ENCODE measurements around the gene MAP2K7.
"Not testable (repeated sequence)": the region's sequence is repeated elsewhere in the genome, so short reads cannot be mapped to it uniquely, and the experiment has no call there.

The MAP2K7 gene

GRCh38 chr19:7928334-7928706 is 24.6 kb downstream of the MAP2K7 start:
- Histone ChIP-seq H3K36me3 (ENCODE audit: control insufficient read depth, insufficient read depth, low read length) (peaks cover 2% of the 10 kb centered on the region), H3K4me3 (ENCODE audit: low read length) (no peak overlapping the region), H3K27me3 (ENCODE audit: control insufficient read depth, insufficient read depth, low read length) (no peaks in the 10 kb centered on the region), H3K9ac (ENCODE audit: low read length) (no peak overlapping the region), H3K4me1 (ENCODE audit: control insufficient read depth, insufficient read depth, low read length) (peaks cover 6% of the 10 kb centered on the region), H3K9me3 (ENCODE audit: control insufficient read depth, low read length) (no peaks in the 10 kb centered on the region)

- Histone ChIP-seq H3K27me3 (ENCODE audit: control insufficient read depth, insufficient read depth, low read length) (no peaks in the 10 kb centered on the region), H3K4me1 (ENCODE audit: control insufficient read depth, insufficient read depth, low read length) (peaks cover 6% of the 10 kb centered on the region), H3K9ac (ENCODE audit: low read length) (no peak overlapping the region), H3K36me3 (ENCODE audit: control insufficient read depth, insufficient read depth, low read length) (peaks cover 4% of the 10 kb centered on the region), H3K4me3 (ENCODE audit: low read length) (no peak overlapping the region), H3K9me3 (ENCODE audit: control insufficient read depth, low read length) (no peaks in the 10 kb centered on the region)
These were observed 25.3 kb downstream of the MAP2K7 start for GRCh38 chr19:7928741-7929701.

GRCh38 chr19:7930030-7930429 is 26.4 kb downstream of the MAP2K7 start:
- H3K4me3 ChIP-seq (ENCODE audit: low read length); H3K9me3 ChIP-seq (ENCODE audit: control insufficient read depth, low read length); H3K36me3 ChIP-seq (ENCODE audit: control insufficient read depth, insufficient read depth, low read length); H3K27me3 ChIP-seq (ENCODE audit: control insufficient read depth, insufficient read depth, low read length); H3K4me1 ChIP-seq (ENCODE audit: control insufficient read depth, insufficient read depth, low read length); H3K9ac ChIP-seq (ENCODE audit: low read length): not testable (repeated sequence)

GRCh38 chr19:7930765-7931164 is 27.1 kb downstream of the MAP2K7 start:
- Histone ChIP-seq H3K4me1 (ENCODE audit: control insufficient read depth, insufficient read depth, low read length) (peaks cover 6% of the 10 kb centered on the region), H3K9ac (ENCODE audit: low read length) (no peak overlapping the region), H3K4me3 (ENCODE audit: low read length) (no peak overlapping the region), H3K36me3 (ENCODE audit: control insufficient read depth, insufficient read depth, low read length) (peaks cover 7% of the 10 kb centered on the region), H3K9me3 (ENCODE audit: control insufficient read depth, low read length) (no peaks in the 10 kb centered on the region), H3K27me3 (ENCODE audit: control insufficient read depth, insufficient read depth, low read length) (no peaks in the 10 kb centered on the region)

GRCh38 chr19:7931221-7932061 is 27.8 kb downstream of the MAP2K7 start:
- Histone ChIP-seq H3K9ac (ENCODE audit: low read length) (no peak overlapping the region), H3K4me3 (ENCODE audit: low read length) (no peak overlapping the region), H3K4me1 (ENCODE audit: control insufficient read depth, insufficient read depth, low read length) (peaks cover 2% of the 10 kb centered on the region), H3K9me3 (ENCODE audit: control insufficient read depth, low read length) (no peaks in the 10 kb centered on the region), H3K27me3 (ENCODE audit: control insufficient read depth, insufficient read depth, low read length) (no peaks in the 10 kb centered on the region), H3K36me3 (ENCODE audit: control insufficient read depth, insufficient read depth, low read length) (peaks cover 7% of the 10 kb centered on the region)

- Histone ChIP-seq H3K36me3 (ENCODE audit: control insufficient read depth, insufficient read depth, low read length) (peaks cover 7% of the 10 kb centered on the region), H3K9ac (ENCODE audit: low read length) (no peak overlapping the region), H3K27me3 (ENCODE audit: control insufficient read depth, insufficient read depth, low read length) (no peaks in the 10 kb centered on the region), H3K4me3 (ENCODE audit: low read length) (no peak overlapping the region), H3K9me3 (ENCODE audit: control insufficient read depth, low read length) (no peaks in the 10 kb centered on the region), H3K4me1 (ENCODE audit: control insufficient read depth, insufficient read depth, low read length) (no peaks in the 10 kb centered on the region)
These were observed 28.7 kb downstream of the MAP2K7 start for GRCh38 chr19:7932276-7932929.

GRCh38 chr19:7932930-7933300 is 29.2 kb downstream of the MAP2K7 start:
- Histone ChIP-seq H3K27me3 (ENCODE audit: control insufficient read depth, insufficient read depth, low read length) (no peaks in the 10 kb centered on the region), H3K36me3 (ENCODE audit: control insufficient read depth, insufficient read depth, low read length) (peaks cover 7% of the 10 kb centered on the region), H3K9me3 (ENCODE audit: control insufficient read depth, low read length) (no peaks in the 10 kb centered on the region), H3K4me1 (ENCODE audit: control insufficient read depth, insufficient read depth, low read length) (no peaks in the 10 kb centered on the region), H3K4me3 (ENCODE audit: low read length) (no peak overlapping the region), H3K9ac (ENCODE audit: low read length) (no peak overlapping the region)

GRCh38 chr19:7933411-7933810 is 29.7 kb downstream of the MAP2K7 start:
- Histone ChIP-seq H3K4me1 (ENCODE audit: control insufficient read depth, insufficient read depth, low read length) (no peaks in the 10 kb centered on the region), H3K36me3 (ENCODE audit: control insufficient read depth, insufficient read depth, low read length) (peaks cover 7% of the 10 kb centered on the region), H3K27me3 (ENCODE audit: control insufficient read depth, insufficient read depth, low read length) (no peaks in the 10 kb centered on the region), H3K9ac (ENCODE audit: low read length) (no peak overlapping the region), H3K4me3 (ENCODE audit: low read length) (no peak overlapping the region), H3K9me3 (ENCODE audit: control insufficient read depth, low read length) (no peaks in the 10 kb centered on the region)

GRCh38 chr19:7933828-7934725 is 30.4 kb downstream of the MAP2K7 start:
- no peaks in the 10 kb centered on the region for H3K9me3 ChIP-seq (ENCODE audit: control insufficient read depth, low read length)
- H3K9ac ChIP-seq (ENCODE audit: low read length): no peak overlapping the region
- H3K27me3 ChIP-seq (ENCODE audit: control insufficient read depth, insufficient read depth, low read length): no peaks in the 10 kb centered on the region
- H3K4me3 ChIP-seq (ENCODE audit: low read length): no peak overlapping the region
- H3K36me3 ChIP-seq (ENCODE audit: control insufficient read depth, insufficient read depth, low read length): peaks cover 7% of the 10 kb centered on the region
- H3K4me1 ChIP-seq (ENCODE audit: control insufficient read depth, insufficient read depth, low read length): no peaks in the 10 kb centered on the region

- peaks cover 7% of the 10 kb centered on the region for H3K36me3 ChIP-seq (ENCODE audit: control insufficient read depth, insufficient read depth, low read length)
- H3K27me3 ChIP-seq (ENCODE audit: control insufficient read depth, insufficient read depth, low read length): no peaks in the 10 kb centered on the region
- no peaks in the 10 kb centered on the region for H3K9me3 ChIP-seq (ENCODE audit: control insufficient read depth, low read length)
- no peak overlapping the region for H3K9ac ChIP-seq (ENCODE audit: low read length)
- no peaks in the 10 kb centered on the region for H3K4me1 ChIP-seq (ENCODE audit: control insufficient read depth, insufficient read depth, low read length)
- no peak overlapping the region for H3K4me3 ChIP-seq (ENCODE audit: low read length)
These were observed 31.1 kb downstream of the MAP2K7 start for GRCh38 chr19:7934766-7935165.

GRCh38 chr19:7940841-7941240 is 37.2 kb downstream of the MAP2K7 start:
- peaks cover 9% of the 10 kb centered on the region for H3K4me1 ChIP-seq (ENCODE audit: control insufficient read depth, insufficient read depth, low read length)
- H3K36me3 ChIP-seq (ENCODE audit: control insufficient read depth, insufficient read depth, low read length): peaks cover 4% of the 10 kb centered on the region
- H3K9me3 ChIP-seq (ENCODE audit: control insufficient read depth, low read length): no peaks in the 10 kb centered on the region
- no peak overlapping the region for H3K4me3 ChIP-seq (ENCODE audit: low read length)
- no peak overlapping the region for H3K9ac ChIP-seq (ENCODE audit: low read length)
- H3K27me3 ChIP-seq (ENCODE audit: control insufficient read depth, insufficient read depth, low read length): no peaks in the 10 kb centered on the region
